HEK293 (cell line): ENCODE measurements around the gene RIPOR3.

Source experiments
- EGR2 ChIP-seq: fragments of 450-650 bp; formaldehyde crosslinking; IDR thresholded peaks from 2 replicates; pipeline ENCODE4 v1.5.1; 2016; ENCODE audit warnings: low read depth, missing biosample characterization, missing genetic modification characterization
- IKZF3 ChIP-seq: fragments of 450-650 bp; IDR thresholded peaks from 2 replicates; pipeline ENCODE4 v1.5.0; 2018; ENCODE audit warnings: missing biosample characterization, mild to moderate bottlenecking, missing genetic modification characterization, moderate library complexity
- OSR2 ChIP-seq: fragments of 450-650 bp; formaldehyde crosslinking; IDR thresholded peaks from 2 replicates; pipeline ENCODE4 v1.5.1; 2016; ENCODE audit warnings: missing biosample characterization, missing genetic modification characterization
- OVOL3 ChIP-seq: fragments of 450-650 bp; formaldehyde crosslinking; IDR thresholded peaks from 2 replicates; pipeline ENCODE4 v1.5.1; 2016; ENCODE audit warnings: missing biosample characterization, missing genetic modification characterization
- RBAK ChIP-seq: fragments of 450-650 bp; formaldehyde crosslinking; IDR thresholded peaks from 2 replicates; pipeline ENCODE4 v1.5.1; 2016; ENCODE audit warnings: missing biosample characterization, missing genetic modification characterization
- TCF7L2 ChIP-seq: IDR thresholded peaks from 2 replicates; pipeline ENCODE4 v1.6.1; 2011; ENCODE audit warnings: low read depth, mild to moderate bottlenecking, inconsistent platforms, low read length, moderate library complexity, borderline replicate concordance
- YY2 ChIP-seq: fragments of 450-650 bp; formaldehyde crosslinking; IDR thresholded peaks from 2 replicates; pipeline ENCODE4 v1.5.1; 2016; ENCODE audit warnings: missing biosample characterization, missing genetic modification characterization
- ZBTB10 ChIP-seq: fragments of 450-650 bp; formaldehyde crosslinking; IDR thresholded peaks from 2 replicates; pipeline ENCODE4 v1.5.1; 2016; ENCODE audit warnings: missing biosample characterization, missing genetic modification characterization
- ZBTB49 ChIP-seq: fragments of 450-650 bp; formaldehyde crosslinking; IDR thresholded peaks from 2 replicates; pipeline ENCODE4 v1.5.1; 2016; ENCODE audit warnings: missing biosample characterization, missing genetic modification characterization, low read depth
- ZFP3 ChIP-seq: fragments of 450-650 bp; formaldehyde crosslinking; IDR thresholded peaks from 2 replicates; pipeline ENCODE4 v1.5.1; 2016; ENCODE audit warnings: low read depth, missing biosample characterization, missing genetic modification characterization
- ZFP41 ChIP-seq: fragments of 450-650 bp; formaldehyde crosslinking; IDR thresholded peaks from 2 replicates; pipeline ENCODE4 v1.5.1; 2016; ENCODE audit warnings: missing biosample characterization, missing genetic modification characterization, borderline replicate concordance
- ZNF132 ChIP-seq: fragments of 450-650 bp; formaldehyde crosslinking; IDR thresholded peaks from 2 replicates; pipeline ENCODE4 v1.5.1; 2017; ENCODE audit warnings: missing biosample characterization, missing genetic modification characterization, borderline replicate concordance
- ZNF140 ChIP-seq: fragments of 450-650 bp; formaldehyde crosslinking; IDR thresholded peaks from 2 replicates; pipeline ENCODE4 v1.5.1; 2016; ENCODE audit warnings: missing biosample characterization, missing genetic modification characterization
- ZNF16 ChIP-seq: fragments of 450-650 bp; formaldehyde crosslinking; IDR thresholded peaks from 2 replicates; pipeline ENCODE4 v1.5.1; 2016; ENCODE audit warnings: low read depth, missing biosample characterization, missing genetic modification characterization
- ZNF202 ChIP-seq: fragments of 450-650 bp; formaldehyde crosslinking; IDR thresholded peaks from 2 replicates; pipeline ENCODE4 v1.5.1; 2016; ENCODE audit warnings: missing biosample characterization, missing genetic modification characterization, borderline replicate concordance
- ZNF248 ChIP-seq: fragments of 450-650 bp; formaldehyde crosslinking; IDR thresholded peaks from 2 replicates; pipeline ENCODE4 v1.5.1; 2017; ENCODE audit warnings: missing biosample characterization, missing genetic modification characterization
- ZNF302 ChIP-seq: fragments of 450-650 bp; formaldehyde crosslinking; IDR thresholded peaks from 2 replicates; pipeline ENCODE4 v1.5.1; 2016; ENCODE audit warnings: missing biosample characterization, missing genetic modification characterization, low read depth
- ZNF48 ChIP-seq: fragments of 450-650 bp; formaldehyde crosslinking; IDR thresholded peaks from 2 replicates; pipeline ENCODE4 v1.5.1; 2016; ENCODE audit warnings: missing biosample characterization, missing genetic modification characterization
- ZNF501 ChIP-seq: fragments of 450-650 bp; formaldehyde crosslinking; IDR thresholded peaks from 2 replicates; pipeline ENCODE4 v1.5.1; 2016; ENCODE audit warnings: missing biosample characterization, missing genetic modification characterization
- ZNF521 ChIP-seq: fragments of 450-650 bp; formaldehyde crosslinking; IDR thresholded peaks from 2 replicates; pipeline ENCODE4 v1.5.1; 2017; ENCODE audit warnings: missing biosample characterization, mild to moderate bottlenecking, missing genetic modification characterization
- ZNF549 ChIP-seq: fragments of 450-650 bp; IDR thresholded peaks from 2 replicates; pipeline ENCODE4 v1.5.1; 2018; ENCODE audit warnings: missing biosample characterization, missing genetic modification characterization, mild to moderate bottlenecking, inconsistent platforms, moderate library complexity
- ZNF558 ChIP-seq: fragments of 450-650 bp; formaldehyde crosslinking; IDR thresholded peaks from 2 replicates; pipeline ENCODE4 v1.5.1; 2016; ENCODE audit warnings: missing biosample characterization, missing genetic modification characterization
- ZNF596 ChIP-seq: fragments of 450-650 bp; IDR thresholded peaks from 2 replicates; pipeline ENCODE4 v1.5.0; 2018; ENCODE audit warnings: missing biosample characterization, mild to moderate bottlenecking, missing genetic modification characterization, moderate library complexity
- ZNF645 ChIP-seq: fragments of 450-650 bp; formaldehyde crosslinking; IDR thresholded peaks from 2 replicates; pipeline ENCODE4; 2016; ENCODE audit warnings: missing biosample characterization, missing genetic modification characterization
- ZNF677 ChIP-seq: fragments of 450-650 bp; IDR thresholded peaks from 2 replicates; pipeline ENCODE4 v1.5.0; 2018; ENCODE audit warnings: missing biosample characterization, mild to moderate bottlenecking, missing genetic modification characterization, moderate library complexity
- ZNF692 ChIP-seq: fragments of 450-650 bp; formaldehyde crosslinking; IDR thresholded peaks from 2 replicates; pipeline ENCODE4 v1.5.1; 2016; ENCODE audit warnings: missing biosample characterization, missing genetic modification characterization
- ZNF777 ChIP-seq: fragments of 450-650 bp; formaldehyde crosslinking; IDR thresholded peaks from 2 replicates; pipeline ENCODE4 v1.5.1; 2017; ENCODE audit warnings: missing biosample characterization, missing genetic modification characterization, borderline replicate concordance
- ZNF791 ChIP-seq: fragments of 450-650 bp; formaldehyde crosslinking; IDR thresholded peaks from 2 replicates; pipeline ENCODE4 v1.5.1; 2016; ENCODE audit warnings: missing biosample characterization, missing genetic modification characterization
- ZSCAN30 ChIP-seq: fragments of 450-650 bp; IDR thresholded peaks from 2 replicates; pipeline ENCODE4 v1.5.1; 2018; ENCODE audit warnings: missing biosample characterization, mild to moderate bottlenecking, missing genetic modification characterization, moderate library complexity
- ZSCAN4 ChIP-seq: fragments of 450-650 bp; formaldehyde crosslinking; IDR thresholded peaks from 2 replicates; pipeline ENCODE4 v1.5.1; 2017; ENCODE audit warnings: missing biosample characterization, missing genetic modification characterization
- TF ChIP-seq, protein P1 (sequence below): fragments of 450-650 bp; formaldehyde crosslinking; IDR thresholded peaks from 2 replicates; pipeline ENCODE4 v1.5.1; 2016; ENCODE audit warnings: missing biosample characterization, missing genetic modification characterization

The RIPOR3 gene

DNA sequence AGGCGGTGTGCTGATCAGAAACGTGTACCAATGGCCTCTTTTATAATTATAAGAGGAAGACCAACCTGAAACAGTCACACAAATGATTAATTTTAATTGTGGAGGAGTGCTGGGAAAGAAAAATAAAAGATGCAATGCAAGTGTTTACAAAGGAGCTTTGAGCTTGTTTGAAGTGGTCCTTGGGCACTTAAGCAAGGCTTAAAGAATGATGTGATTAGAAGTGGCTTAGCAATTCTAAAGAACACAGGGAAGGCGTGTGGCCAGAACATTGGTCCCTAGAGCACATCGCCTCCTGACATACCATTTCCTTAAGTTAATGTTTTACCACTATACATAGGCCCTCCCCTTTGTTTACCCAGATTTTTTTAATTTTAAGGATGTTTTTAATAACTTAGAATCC, 155.0 kb downstream of the RIPOR3 start (continued):
- TF ChIP-seq ZFP3 (tag by site-specific recombination) = no peak
- TF ChIP-seq ZNF248 (tag by site-specific recombination) = no peak
- TF ChIP-seq ZNF202 = no peak
- TF ChIP-seq ZNF777 (tag by site-specific recombination) = no peak
- TF ChIP-seq TCF7L2 = peak; percentile 93
- TF ChIP-seq ZBTB10 (tag by site-specific recombination) = no peak
- TF ChIP-seq ZNF302 (tag by site-specific recombination) = no peak
- no peak for TF ChIP-seq ZFP41 (tag by site-specific recombination)
- no peak for TF ChIP-seq ZNF692 (tag by site-specific recombination)
- no peak for TF ChIP-seq ZNF48 (tag by site-specific recombination)
- no peak for TF ChIP-seq ZNF791 (tag by site-specific recombination)
- peak; percentile 97 for TF ChIP-seq OSR2 (tag by site-specific recombination)
- TF ChIP-seq ZNF558 (tag by site-specific recombination) = no peak
- TF ChIP-seq RBAK (tag by site-specific recombination) = no peak
- peak; percentile 87 for TF ChIP-seq IKZF3
- no peak for TF ChIP-seq ZNF132 (tag by site-specific recombination)
- no peak for TF ChIP-seq ZNF549 (tag by site-specific recombination)
- no peak for TF ChIP-seq YY2 (tag by site-specific recombination)
- TF ChIP-seq, protein P1, sequence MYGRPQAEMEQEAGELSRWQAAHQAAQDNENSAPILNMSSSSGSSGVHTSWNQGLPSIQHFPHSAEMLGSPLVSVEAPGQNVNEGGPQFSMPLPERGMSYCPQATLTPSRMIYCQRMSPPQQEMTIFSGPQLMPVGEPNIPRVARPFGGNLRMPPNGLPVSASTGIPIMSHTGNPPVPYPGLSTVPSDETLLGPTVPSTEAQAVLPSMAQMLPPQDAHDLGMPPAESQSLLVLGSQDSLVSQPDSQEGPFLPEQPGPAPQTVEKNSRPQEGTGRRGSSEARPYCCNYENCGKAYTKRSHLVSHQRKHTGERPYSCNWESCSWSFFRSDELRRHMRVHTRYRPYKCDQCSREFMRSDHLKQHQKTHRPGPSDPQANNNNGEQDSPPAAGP (tag by site-specific recombination) = peak; percentile 41; the same call in 1 of the 2 replicates
- TF ChIP-seq ZNF596 = no peak
- peak; percentile 68; the same call in 1 of the 2 replicates for TF ChIP-seq OVOL3
- no peak for TF ChIP-seq ZNF645
- TF ChIP-seq ZNF521 (tag by site-specific recombination) = no peak
- TF ChIP-seq ZBTB49 = no peak
- TF ChIP-seq ZNF677 = no peak
- TF ChIP-seq ZNF501 = no peak
- no peak for TF ChIP-seq ZNF16
- TF ChIP-seq ZSCAN4 (tag by site-specific recombination) = no peak
- no peak for TF ChIP-seq ZNF140 (tag by site-specific recombination)
- TF ChIP-seq ZSCAN30 (tag by site-specific recombination) = no peak
- TF ChIP-seq EGR2 (tag by site-specific recombination) = no peak
